Measurements from ENCODE around the gene MYO10.
"Not testable (repeated sequence)": the region's sequence is repeated elsewhere in the genome, so short reads cannot be mapped to it uniquely, and the experiment has no call there.

The MYO10 gene

DNA sequence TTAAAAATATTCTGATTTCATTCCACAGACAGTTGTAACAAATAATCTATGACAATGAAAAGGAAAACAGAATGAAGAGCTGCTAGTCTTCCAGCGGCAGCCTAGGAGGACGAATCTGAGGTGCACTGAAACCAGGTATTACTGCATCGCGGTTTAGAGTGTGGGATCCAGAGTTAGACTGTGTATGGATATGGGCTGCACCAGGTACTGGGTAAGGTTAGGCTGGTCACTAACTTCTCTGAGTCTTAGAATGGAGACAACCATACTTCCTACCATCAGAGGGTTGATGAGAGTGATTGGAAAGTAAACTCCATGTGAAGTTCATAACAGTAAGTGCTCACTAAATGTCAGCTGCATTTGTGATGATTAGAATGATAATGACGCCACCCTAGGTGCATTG is 158.7 kb downstream of the MYO10 start:
- no peak for DNase-seq

DNA sequence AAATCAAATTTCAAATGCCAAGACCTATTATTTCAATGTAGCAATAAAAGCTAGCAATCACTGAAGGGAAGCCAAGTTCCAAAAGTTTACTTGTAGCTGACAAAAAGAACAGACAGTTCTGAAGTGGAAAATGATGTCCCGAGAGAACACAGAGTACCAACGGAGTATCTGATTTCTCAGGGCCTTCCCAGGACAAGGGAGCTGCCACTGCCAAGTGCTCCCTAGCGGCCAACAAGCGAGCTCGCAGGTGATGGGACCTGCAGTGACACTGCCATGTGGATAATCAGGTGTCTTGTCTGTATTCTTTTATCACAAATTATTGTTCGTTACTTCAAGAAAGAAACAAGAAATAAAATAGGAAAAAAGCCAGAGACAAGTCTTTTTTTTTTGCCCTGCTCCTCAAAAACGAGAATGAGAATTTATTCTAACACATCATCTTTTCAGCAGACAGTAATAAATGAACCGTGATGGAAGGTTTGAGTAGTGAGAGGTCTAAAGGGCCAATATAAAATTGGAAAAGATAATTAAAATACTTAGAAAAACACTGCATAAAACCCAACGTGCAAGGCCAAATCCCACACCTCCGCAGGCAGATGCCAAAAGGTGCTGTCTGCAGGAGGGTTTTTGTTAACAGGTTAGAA is 159.4 kb downstream of the MYO10 start:
- DNase-seq: no peak

DNA sequence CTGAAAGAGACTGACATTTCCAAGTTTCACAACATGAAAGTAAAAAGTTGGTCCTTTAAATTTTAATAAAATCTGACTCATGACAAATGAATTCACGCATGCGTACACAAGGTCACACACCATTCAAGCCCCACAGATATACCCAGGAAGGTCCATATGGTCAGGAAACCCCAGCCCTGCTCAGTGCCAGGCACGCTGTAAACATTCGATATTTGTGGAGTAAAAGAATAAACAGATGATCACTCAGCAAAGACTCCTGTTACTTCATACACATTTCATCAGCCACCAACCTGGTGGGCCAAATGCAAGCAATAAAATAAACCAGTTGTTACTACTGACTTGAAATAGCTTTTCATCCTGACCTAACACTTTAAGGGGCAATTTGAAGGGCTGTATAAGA is 161.3 kb downstream of the MYO10 start:
- DNase-seq: no peak

DNA sequence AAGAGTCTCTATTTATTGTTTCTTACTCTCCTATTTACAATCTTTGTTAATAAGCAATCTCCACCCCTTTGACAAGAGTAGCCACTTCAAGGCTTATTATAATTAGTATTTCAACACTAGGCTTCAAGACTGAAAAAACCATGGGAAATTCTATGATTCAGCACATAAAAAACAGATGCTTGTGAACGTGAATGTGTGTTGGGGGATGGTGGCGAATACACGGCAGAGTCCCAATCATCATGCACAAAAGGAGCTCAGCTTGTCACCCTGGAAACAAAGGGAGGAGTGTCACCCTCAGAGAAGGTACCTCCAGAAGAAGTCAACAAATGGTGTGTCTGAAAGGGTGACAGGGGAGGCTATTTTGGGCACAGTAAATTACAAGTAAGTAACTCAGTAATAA is 162.1 kb downstream of the MYO10 start:
- no peak for DNase-seq

DNA sequence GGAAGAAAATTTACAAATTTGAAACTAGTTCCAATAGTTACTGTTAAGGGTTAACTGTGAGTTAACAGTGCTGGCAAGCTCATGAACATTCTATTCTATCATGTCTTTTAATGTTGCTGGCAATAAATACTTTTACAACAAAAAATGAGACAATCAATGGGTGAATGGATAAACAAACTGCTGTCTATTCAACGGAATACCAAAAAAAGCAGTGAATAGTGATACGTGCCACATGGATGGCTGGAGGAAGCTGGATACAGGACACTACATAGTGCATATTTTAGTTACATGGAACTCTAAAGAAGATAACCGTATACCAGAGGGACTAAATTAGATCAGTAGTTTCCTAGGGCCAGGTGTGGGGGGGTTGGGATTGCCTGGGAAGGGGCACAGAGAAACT is 163.5 kb downstream of the MYO10 start:
- no peak for DNase-seq

DNA sequence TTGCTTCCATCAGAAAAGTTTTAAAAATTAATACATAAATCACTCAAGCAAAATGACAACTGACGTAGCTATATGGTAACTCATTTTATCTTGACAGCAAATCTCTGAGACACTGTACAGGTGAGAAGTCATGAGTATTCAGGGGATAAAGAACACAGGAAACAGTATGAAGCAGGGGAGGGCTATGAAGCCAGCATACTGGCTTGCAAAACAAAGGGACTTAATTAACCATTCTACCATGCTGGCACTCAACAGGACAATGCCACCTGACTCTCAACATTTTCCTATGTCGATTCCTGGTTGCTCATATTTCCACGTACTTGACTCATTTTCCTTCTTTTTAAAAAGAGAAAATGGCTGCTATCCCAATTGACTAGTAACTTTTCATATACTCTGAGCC is 167.9 kb downstream of the MYO10 start:
- DNase-seq: no peak

DNA sequence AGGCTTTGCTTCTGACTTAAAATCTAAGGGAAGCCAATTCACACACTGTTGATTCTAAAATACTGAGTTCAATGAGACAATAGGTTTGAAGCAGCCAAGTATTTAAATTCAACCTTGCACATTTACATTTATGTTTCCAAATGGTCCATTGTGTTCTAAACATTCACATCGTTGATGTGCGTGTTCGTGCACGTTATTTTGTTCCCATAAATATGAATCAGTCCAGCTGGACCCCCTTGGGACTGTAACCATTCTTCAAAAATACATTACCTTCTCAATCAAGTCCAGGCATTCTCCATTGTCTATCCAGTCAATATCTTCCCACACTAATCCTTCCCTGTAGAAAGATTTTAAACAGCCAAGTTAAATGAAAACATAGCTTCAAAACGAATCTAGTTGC is 172.9 kb downstream of the MYO10 start:
- DNase-seq: no peak

DNA sequence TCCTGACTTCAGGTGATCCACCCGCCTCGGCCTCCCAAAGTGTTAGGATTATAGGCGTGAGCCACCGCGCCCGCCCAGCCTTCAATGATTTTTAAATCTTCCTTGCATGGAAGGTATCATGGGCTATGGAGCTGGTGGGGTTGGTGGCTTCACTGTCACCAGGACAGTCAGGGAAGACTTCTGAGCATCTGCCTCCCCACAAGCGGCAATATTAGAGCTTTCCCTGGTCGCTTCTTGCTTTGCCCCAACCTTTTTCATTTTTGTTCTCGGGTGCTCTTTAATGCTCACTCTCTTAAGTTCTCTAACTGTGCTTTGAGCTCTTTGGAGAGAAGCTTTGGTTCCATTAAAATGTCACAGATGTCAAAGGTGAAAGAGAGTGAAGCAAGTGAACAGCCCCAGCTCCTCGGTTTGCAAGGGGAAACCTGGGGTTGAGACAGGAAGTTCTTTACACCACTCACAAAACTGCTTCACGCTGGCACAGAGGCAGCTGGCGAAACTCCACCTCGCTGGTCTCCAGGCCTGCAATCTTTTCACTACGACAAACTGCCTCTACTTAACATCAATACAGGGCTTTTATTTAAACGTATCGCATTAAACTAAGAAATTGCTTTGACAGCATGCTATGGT is 176.8 kb downstream of the MYO10 start:
- DNase-seq: no peak

DNA sequence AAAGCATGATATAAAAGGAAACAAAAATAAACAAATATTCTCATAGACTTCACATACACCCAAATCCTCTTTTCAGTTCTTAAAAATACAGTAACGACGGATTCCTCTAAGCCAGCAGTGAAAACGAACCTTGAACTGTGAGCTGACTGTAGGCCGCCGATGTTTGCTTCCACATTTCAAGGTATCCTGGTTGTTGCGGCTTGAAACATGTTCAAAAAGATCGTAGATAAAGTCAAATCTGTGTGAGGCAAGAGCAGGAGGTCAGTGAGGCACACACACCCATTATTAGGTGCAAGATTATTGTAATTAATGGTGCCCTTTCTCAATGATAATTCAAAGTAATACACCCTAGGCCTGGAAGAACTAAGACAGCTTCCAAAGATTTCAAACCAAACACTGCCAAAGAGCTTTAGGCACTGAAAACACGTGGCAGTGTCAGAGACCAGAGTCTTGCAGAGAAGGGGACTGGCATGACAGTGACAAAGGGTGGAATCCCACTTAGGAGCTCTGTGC is 178.0 kb downstream of the MYO10 start:
- no peak for DNase-seq

DNA sequence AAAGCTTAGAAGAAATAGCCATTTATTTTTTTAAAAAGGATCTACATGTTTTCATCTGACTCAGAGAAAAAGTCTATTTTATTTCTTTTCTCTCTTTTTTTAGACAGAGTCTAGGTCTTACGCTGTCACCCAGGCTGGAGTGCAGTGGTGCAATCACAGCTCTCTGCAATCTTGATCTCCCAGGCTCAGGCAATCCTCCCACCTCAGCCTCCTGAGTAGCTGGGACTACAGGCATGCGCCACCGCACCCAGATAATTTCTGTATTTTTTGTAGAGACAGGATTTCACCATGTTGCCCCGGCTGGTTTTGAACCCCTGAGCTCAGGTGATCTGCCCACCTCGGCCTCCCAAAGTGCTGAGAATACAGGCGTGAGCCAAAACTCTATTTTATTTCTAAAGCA is 178.5 kb downstream of the MYO10 start:
- not testable (repeated sequence) for DNase-seq

DNA sequence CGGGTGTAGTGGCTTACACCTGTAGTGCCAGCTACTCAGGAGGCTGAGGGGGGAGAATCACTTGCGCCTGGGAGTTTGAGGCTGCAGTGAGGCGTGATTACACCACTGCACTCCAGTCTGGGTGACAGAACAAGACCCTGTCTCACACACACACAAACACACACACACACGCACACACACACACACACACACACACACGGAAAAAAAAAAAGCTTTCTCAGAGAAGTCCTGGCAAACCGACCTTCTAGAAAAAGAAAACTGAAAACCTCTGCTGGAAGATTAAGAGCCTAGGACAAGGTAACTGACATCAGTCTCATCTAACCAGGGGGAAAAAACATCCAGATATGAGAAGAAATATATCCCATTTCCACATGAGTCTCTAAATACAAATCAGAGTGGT is 178.9 kb downstream of the MYO10 start:
- no peak for DNase-seq

DNA sequence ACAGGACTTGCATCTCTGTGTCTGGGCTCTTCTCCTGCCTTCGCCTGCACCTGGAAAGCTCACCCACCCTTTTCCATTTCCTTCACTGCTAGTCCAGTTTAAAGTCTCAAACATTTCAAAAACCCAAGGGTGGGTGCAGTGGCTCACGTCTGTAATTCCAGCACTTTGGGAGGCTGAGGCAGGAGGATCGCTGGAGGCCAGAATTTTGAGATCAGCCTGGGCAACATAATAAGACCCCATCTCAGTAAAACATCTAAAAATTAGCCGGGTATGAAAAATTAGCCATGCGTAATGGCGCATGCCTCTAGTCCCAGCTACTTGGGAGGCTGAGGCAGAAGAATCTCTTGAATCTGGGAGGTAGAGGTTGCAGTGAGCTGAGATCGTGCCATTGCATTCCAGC is 179.4 kb downstream of the MYO10 start:
- DNase-seq: no peak

DNA sequence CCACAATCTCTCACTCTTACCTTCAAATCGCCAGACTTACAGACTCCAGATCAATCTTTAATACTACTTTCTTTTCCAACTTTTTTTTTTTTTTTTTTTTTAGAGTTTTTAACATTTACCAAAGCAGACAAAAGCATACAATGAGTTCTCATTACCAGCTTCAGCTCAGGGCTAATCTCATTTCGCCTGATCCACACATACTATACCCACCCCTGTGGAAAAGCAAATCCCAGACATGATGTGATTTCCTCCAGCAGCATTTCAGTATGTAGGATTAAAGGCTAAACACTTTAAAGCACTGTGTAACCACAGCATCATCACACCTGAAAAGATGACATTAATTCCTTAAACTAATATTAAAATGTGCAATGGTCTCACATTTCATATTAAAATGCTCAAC is 180.4 kb downstream of the MYO10 start:
- DNase-seq: no peak

DNA sequence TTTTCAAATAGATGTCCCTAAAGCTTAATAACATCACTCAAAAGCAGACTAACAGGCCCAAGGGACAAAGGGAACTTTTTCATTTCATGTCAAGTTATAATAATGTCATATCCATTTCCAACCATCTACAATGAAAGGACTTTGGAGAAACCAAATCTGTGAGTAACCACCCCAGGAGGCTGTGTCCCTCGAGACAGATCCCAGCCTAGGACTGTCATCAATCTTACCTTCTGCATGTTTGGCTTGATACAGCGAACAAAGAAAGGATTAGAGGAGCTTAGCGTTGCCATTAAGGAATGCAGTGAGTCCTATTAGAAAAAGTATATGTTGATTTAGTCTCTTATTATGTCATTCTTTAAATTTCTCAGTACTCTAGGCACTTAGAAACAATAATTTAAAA is 181.5 kb downstream of the MYO10 start:
- no peak for DNase-seq

DNA sequence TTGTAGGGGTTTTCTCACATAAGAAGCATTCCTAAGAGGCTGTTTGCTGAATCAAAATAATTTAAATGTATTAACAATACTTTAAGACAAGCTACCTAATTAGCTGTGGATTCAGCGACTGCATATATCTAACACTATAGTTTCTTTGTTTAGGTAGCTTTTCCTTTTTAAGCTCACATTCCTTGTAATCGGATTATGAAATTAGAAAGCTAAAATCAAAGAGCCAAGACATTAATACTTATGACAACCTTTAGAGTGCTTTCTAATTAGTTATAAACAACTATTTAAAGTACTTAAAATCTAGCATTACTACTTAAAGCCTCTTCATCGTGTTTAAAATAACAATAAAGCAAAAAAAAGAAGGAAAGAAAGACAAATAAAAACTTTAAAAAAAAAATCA is 182.0 kb downstream of the MYO10 start:
- no peak for DNase-seq

DNA sequence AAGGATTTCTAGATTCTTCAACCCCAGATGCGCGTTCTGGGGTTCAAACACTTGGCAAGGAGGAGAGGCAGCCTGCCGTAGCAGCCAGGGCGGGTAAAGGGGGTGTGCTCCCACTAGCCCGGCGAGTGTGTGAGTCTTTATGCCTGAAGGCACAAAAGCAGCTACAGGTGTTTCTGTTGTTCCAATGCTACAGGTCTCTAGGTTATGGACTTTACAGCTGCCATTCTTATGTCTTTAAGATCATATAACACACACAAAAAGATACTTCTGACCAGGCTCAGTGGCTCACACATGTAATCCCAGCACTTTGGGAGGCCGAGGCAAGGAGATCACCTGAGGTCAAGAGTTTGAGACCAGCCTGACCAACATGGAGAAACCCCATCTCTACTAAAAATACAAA is 185.6 kb downstream of the MYO10 start:
- no peak for DNase-seq

DNA sequence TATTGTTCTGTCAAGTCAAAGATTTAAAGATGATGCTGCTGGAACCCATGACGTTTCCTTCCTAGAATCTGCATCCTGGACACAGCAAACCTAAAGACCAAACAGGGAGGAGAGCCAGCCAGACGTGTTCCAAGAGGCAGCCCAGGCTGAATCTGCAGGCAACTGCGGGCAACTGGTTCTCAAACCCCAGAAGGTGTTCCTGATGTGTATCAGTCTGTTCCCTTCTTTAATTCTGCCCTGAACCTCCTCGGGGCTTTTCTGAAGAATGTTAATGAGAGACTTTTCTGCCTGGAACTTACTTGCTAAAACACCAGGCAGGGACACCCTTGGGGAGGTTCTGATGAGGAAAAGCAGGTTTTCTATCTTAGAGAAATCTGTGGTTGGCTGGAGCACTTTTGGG is 186.5 kb downstream of the MYO10 start:
- no peak for DNase-seq

DNA sequence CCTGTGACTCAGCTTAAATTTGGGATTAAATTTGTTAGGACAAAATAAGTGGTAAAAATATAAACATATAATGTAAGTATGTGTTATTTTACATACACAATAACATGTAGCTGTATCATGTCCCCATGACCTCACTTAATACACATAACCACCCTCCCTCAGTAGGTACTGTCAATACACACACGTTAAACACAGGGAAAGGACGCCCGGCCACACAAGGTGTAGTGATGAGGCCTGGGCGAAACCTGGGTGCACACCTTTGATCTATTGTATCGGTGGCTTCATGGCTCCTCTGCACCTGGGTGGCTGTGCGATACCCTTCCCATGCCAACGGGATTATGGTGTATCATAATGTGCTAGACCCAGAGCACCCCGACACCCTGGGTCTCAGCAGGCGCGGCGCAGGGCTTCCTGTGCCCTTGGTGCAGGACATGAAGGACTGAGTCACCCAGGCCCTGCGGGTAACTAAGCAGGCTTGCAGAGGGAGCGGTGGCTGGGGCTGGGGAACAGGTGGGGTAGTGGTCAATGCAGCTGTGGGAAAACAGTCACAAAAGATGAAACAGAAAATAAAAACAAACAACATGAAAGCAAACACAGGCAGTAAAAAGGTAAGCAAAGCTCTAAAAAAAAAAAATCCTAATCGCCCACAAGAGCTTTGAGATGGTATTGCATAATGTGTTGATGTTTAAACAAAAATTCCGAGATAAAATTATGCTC is 191.8 kb downstream of the MYO10 start:
- no peak for DNase-seq

DNA sequence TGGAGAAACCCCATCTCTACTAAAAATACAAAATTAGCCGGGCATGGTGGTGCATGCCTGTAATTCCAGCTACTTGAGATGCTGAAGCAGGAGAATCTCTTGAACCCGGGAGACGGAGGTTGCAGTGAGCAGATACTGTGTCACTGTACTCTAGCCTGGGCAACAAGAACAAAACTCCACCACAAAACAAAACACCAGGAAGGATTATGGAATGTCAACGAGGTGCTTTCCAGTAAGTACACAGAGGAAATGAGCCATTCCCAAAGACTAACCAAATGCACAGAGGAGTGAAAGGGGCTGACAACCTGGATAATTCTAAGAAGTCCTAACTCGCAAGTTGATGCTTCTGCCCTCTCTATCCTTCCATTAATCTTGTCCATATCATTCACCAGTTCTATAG is 193.2 kb downstream of the MYO10 start:
- DNase-seq: no peak

DNA sequence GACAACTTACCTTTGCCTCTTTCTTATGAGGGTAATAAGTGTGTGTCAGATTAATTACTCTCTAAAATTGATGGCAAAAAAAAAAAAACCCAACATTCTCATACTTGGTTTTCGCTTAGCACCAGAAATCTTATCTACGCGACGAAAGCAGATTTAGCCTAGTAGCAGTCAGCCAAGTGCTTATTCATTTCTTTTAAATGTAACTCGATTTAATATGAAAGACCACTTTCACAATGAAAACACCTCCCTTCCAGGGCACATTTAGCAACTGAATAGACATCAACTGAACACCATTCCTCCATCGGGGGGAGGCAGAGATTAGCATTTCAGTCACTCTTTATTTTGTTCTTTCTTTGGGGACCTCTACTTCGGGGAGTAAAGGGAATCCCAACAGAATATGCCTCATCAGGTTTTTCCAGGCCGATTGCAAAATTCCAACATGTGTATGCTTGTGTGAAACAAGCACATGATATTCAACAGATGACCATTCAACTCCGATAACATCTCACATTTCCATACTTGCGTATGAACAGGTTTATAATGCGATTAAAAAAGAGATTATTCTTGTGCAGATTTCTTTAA is 195.2 kb downstream of the MYO10 start:
- no peak for DNase-seq

DNA sequence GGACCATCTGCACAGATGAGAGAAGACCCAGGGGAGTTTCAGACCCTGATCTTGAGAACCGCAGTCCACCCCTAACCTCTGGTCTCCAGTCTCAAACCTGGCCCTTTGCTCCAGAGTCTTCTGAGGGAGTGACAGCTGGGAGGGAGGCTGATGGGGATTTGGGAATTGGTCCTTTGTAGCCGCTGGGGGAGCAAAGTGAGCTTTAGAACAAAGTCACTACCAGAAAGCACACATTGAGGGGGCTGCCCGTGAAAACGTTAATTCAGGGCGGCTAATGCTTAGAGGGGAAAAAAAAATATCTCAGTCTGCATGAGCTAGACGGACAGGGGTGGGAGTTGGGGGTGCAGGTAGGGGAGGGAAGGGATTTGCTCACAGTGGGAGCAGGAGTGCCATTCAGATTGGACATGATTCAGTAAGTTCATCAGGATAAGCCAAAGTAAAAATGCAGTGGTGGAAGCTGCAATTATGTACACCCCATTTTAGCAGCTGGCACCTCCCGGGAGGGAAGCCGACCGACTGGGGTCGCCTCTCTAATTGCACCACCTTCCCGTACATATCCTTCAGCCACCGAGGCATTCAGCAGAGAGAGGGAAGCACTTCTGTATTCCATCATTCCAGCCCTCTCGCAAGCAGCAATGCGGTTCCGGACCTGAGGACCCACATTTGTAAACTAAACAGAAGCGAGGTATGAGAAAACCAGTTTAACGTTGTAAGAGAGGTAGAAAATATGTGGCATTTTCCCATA is 195.8 kb downstream of the MYO10 start:
- DNase-seq: no peak

DNA sequence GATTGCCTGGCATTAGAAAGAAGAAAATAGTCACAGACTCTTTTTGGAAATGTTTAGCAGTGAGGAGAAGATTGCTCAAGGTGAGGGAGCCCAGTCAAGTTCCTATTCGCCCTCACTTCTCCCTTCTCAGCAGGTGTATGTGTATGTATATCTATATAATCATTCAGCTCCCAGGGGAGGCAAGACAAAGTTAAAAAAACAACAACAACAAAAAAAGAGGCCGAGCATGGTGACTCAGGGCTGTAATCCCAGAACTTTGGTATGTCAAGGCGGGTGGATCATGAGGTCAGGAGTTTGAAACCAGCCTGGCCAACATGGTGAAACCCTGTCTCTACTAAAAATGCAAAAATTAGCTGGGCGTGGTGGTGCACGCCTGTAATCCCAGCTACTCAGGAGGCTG is 197.7 kb downstream of the MYO10 start:
- DNase-seq: not testable (repeated sequence)

All from cortex of kidney (tissue), 1 donor.